RPMI8226 (cell line): ENCODE measurements around the gene SARS1.
"Not testable (repeated sequence)": the region's sequence is repeated elsewhere in the genome, so short reads cannot be mapped to it uniquely, and the experiment has no call there.

ENCODE experiments used
- DNase-seq: peaks from one replicate; pipeline ENCODE4 v3.0.0-alpha.2; 2015

SARS1 gene

GRCh38 chr1:109279615-109280278 lies 66.0 kb downstream of the SARS1 start:
- DNase-seq: no peak

- no peak for DNase-seq
Observed at GRCh38 chr1:109280862-109281261, 67.1 kb downstream of the SARS1 start.

DNA sequence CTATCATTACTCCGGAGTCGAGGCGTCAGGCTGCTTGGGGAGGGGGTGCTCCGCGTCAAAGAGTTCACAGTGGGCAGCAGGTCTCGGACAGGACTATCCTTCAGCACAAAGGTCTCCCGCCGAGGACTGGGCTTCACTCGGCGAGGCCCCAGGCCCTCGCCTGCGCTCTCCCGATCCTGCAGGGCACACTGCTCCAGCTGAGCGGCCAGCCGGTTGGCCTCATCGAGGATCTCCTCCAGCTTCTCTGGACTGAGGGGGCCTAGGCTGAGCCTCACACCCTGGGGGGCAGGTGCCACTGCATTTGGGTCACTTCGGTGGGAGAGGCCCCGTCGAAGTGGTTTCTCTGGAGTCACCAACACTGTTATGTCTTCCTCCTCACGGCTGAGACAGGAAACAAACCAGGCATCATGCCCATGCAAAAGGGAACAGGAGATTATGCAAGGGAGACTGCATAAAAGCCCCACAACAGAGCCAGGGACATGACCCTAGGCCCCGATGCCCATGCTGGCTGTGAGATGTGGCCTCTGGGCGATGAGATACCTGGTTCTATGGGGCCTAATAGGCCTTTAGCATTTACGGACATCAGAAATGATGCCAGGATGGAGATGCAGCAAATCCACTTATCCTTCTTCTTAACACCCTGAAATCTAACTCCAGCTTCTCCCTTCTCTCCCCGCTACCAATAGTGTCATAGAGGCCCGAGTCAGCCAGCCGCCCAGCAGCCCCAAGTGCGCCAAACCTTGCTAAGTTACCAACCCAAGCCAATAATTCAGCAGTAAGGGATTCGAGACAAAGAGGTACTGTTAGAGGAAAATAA lies 68.2 kb downstream of the SARS1 start:
- DNase-seq: no peak

GRCh38 chr1:109282497-109282951 lies 68.8 kb downstream of the SARS1 start:
- DNase-seq: no peak

DNA sequence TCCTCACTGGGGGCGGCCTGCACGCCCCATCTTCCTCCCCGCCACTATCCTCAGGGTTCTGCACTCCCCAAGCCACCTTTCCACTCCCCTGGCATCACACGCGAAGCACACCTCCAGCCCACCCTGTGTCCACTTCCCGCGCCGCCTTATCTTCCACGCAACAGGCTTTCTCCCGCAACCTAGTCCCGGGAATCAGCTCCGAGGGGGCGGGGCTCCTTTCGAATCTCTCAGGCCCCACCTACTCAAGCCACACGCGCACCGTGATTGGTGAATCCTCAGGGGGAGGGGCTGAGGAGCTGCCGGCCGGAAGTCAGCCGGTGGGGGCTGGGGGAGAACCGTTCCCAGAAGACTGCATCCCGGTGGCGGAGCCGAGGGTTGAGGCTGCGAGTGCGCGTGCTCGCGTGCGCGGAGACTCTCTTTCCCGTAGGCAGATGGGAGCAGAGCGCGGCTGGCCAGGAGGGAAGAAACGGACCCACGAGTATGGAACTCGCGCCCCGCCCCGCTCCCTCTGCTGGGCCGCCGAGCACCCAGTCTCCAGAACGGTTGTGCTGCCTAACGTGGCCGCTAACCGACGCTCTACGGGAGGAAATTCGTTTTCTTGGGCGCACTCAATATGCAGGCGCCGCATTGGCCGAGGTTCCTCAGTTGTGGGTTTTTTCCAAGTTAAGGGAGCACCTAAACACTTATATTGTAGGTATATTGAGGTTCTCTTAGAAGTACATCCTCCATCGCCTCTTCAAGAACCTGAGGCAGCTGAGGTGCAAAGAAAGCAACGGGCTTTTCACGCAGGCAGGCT lies 69.4 kb downstream of the SARS1 start, which contains the start of gene PSRC1:
Gene PSRC1, minus strand, starts transcription at position 194 of the 796 bp plus-strand sequence.
- peak; percentile 89 for DNase-seq

- no peak for DNase-seq
Observed at GRCh38 chr1:109283748-109284600, 70.3 kb downstream of the SARS1 start.

DNA sequence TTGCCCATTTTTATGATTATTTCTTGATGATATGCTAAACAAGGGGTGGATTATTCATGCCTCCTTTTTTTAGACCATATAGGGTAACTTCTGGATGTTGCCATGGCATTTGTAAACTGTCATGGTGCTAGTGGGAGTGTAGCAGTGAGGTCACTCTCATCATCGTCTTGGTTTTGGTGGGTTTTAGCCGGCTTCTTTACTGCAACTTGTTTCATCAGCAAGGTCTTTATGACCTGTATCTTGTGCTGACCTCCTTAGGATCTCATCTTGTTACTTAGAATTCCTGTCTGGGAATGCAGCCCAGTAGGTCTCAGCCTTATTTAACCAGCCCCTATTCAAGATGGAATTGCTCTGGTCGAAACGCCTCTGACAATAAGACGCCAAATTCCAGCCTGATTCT lies 73.0 kb downstream of the SARS1 start:
- DNase-seq: not testable (repeated sequence)
